NCI-H748 treated with DMSO at 0.1 percent for 48 hours (cell line): ENCODE measurements around the gene SECISBP2L.
"Not testable (repeated sequence)": the region's sequence is repeated elsewhere in the genome, so short reads cannot be mapped to it uniquely, and the experiment has no call there.

Experiments
- DNase-seq: peaks from one replicate; lab custom pipeline; 2025; lab: John Stamatoyannopoulos, UW

SECISBP2L gene

GRCh38 chr15:49046220-49047102 lies at the start of gene SECISBP2L:
Gene SECISBP2L, minus strand, starts transcription at chr15:49046446. Its CDS starts 147 bp downstream, at chr15:49046299.
- peak; percentile 76 for DNase-seq

GRCh38 chr15:49094923-49095322 lies 48.7 kb upstream of the SECISBP2L start:
- DNase-seq: no peak

GRCh38 chr15:49093252-49094105 lies 47.2 kb upstream of the SECISBP2L start:
- no peak for DNase-seq

GRCh38 chr15:49088996-49089395 lies 42.8 kb upstream of the SECISBP2L start:
- no peak for DNase-seq

- no peak for DNase-seq
Observed at GRCh38 chr15:49085696-49086459, 39.6 kb upstream of the SECISBP2L start.

GRCh38 chr15:49084285-49084570 lies 38.0 kb upstream of the SECISBP2L start:
- no peak for DNase-seq

GRCh38 chr15:49083401-49084284 lies 37.4 kb upstream of the SECISBP2L start:
- DNase-seq: no peak

GRCh38 chr15:49082960-49083359 lies 36.7 kb upstream of the SECISBP2L start:
- no peak for DNase-seq

- DNase-seq: no peak
Observed at GRCh38 chr15:49079340-49080039, 33.2 kb upstream of the SECISBP2L start.

- DNase-seq: no peak
Observed at GRCh38 chr15:49075881-49076280, 29.6 kb upstream of the SECISBP2L start.

- DNase-seq: not testable (repeated sequence)
Observed at GRCh38 chr15:49074589-49075287, 28.5 kb upstream of the SECISBP2L start.

- DNase-seq: no peak
Observed at GRCh38 chr15:49066372-49066771, 20.1 kb upstream of the SECISBP2L start.

GRCh38 chr15:49064884-49065283 lies 18.6 kb upstream of the SECISBP2L start:
- DNase-seq: no peak

- no peak for DNase-seq
Observed at GRCh38 chr15:49064281-49064653, 18.0 kb upstream of the SECISBP2L start.

GRCh38 chr15:49063402-49064280 lies 17.4 kb upstream of the SECISBP2L start:
- DNase-seq: no peak

GRCh38 chr15:49062900-49063299 lies 16.7 kb upstream of the SECISBP2L start:
- no peak for DNase-seq

GRCh38 chr15:49060710-49061495 lies 14.7 kb upstream of the SECISBP2L start:
- no peak for DNase-seq

GRCh38 chr15:49059491-49059890 lies 13.2 kb upstream of the SECISBP2L start:
- no peak for DNase-seq
